ENCODE data around the gene CUL4B. TPM values are rescaled to one million over a fixed set of nuclear protein-coding genes. Genes with fewer than 3 reads are reported as not detected.
A peak's percentile ranks its signal among the peaks of the same experiment; 100 is the strongest.
"Not testable (repeated sequence)": the region's sequence is repeated elsewhere in the genome, so short reads cannot be mapped to it uniquely, and the experiment has no call there.

Gene CUL4B
- polyA plus RNA-seq, 1 donor from 2014 or later, result 18.0 TPM

DNA sequence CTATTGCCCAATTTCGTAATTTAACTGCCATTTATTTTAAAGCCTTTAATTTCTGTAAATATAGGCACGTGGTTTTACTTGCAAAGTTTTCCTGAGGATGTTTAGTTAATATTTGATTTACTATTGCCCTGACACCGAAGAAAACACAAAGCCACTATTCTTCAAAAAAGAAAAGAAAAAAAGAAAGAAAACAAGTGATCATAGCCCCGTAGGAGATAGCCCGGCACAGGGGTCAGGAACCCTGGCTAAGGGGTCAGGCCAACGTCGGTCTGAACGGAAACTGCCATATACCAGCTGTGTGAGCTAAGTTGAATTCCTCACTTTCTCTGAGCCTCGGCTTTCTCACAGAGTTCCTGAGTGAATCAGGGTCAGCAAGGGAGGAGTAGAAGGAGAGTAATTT lies 74.0 kb downstream of the CUL4B start:
- Mint-ChIP-seq H3K4me3 (peak overlapping the region in 1 of 4 donors; percentile 6), H3K4me1 (peaks cover 4 to 10% (median 7%) of the 10 kb centered on the region in 3 donors), H3K9me3 (no peaks in the 10 kb centered on the region)

DNA sequence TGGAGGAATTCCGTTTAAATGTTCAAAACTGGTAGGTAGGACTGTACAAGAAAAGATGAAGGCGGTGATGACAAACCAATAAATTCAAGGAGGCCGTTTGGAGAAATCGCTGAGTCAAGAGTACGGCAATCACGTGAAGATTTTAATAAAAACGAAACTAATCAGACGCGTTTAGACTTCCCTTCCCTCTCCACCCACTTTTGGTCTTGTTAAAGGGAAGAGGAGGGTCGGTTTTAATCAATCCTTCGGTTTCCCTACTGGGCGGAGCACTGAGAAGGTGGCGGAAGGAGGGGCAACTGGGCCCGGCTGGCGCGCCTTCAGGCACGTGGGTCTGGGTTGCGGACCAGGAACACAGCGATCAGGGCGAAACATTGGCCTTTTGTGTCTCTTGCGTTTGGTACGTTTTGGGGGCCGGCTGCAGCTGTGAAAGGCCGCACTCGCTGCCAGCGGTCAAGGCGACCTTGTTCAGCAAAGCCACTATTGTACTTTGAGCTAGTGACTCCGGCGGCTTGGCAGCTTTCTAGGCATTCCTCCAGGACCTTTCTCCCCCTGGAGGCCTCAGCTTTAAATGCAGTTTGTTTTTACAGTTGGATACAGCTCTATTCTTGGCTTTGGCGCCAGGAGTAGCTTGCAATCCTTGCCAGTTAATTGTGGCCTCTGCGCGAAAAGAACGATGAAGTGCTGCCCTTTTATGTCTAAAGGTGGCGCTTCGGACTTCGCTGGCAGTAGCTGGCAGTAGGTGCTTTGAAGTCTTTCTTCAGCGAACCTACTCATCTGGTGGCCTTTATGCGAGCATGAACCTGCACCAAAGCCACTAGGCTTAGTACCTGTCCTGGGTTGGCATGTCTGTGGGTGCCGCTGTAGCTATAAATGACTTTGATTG lies 74.9 kb downstream of the CUL4B start:
- Mint-ChIP-seq H3K27ac (peak overlapping the region; percentile 89 to 97 (median 94)), H3K4me3 (peak overlapping the region; percentile 90 to 99 (median 98)), H3K9me3 (no peaks in the 10 kb centered on the region), H3K27me3 (no peaks in the 10 kb centered on the region), H3K4me1 (peaks cover 4 to 10% (median 7%) of the 10 kb centered on the region in 3 donors), H3K36me3 (no peaks in the 10 kb centered on the region)

More for the DNA sequence above, 74.0 kb downstream of the CUL4B start:
- H3K36me3 Mint-ChIP-seq, result no peaks in the 10 kb centered on the region
- no peaks in the 10 kb centered on the region for H3K27me3 Mint-ChIP-seq
- H3K27ac Mint-ChIP-seq, result no peak overlapping the region

GRCh38 chrX:120485315-120485637 lies 75.5 kb downstream of the CUL4B start:
- Mint-ChIP-seq H3K4me1 (peaks cover 4 to 10% (median 7%) of the 10 kb centered on the region in 3 donors), H3K9me3 (no peaks in the 10 kb centered on the region), H3K27me3 (no peaks in the 10 kb centered on the region), H3K4me3 (peak overlapping the region; percentile 90 to 99 (median 98)), H3K27ac (peak overlapping the region; percentile 89 to 97 (median 94)), H3K36me3 (no peaks in the 10 kb centered on the region)

GRCh38 chrX:120477453-120477852 lies 83.3 kb downstream of the CUL4B start:
- Mint-ChIP-seq H3K4me3 (no peak overlapping the region), H3K27me3 (no peaks in the 10 kb centered on the region), H3K9me3 (no peaks in the 10 kb centered on the region), H3K4me1 (peaks cover 0 to 2% (median 0%) of the 10 kb centered on the region in 3 donors), H3K27ac (no peak overlapping the region), H3K36me3 (no peaks in the 10 kb centered on the region)

- no peaks in the 10 kb centered on the region for H3K9me3 Mint-ChIP-seq
- H3K4me1 Mint-ChIP-seq, result peaks cover 0 to 2% (median 0%) of the 10 kb centered on the region in 3 donors
- H3K27me3 Mint-ChIP-seq, result no peaks in the 10 kb centered on the region
- no peaks in the 10 kb centered on the region for H3K36me3 Mint-ChIP-seq
- no peak overlapping the region for H3K4me3 Mint-ChIP-seq
- H3K27ac Mint-ChIP-seq, result no peak overlapping the region
Measured at GRCh38 chrX:120476714-120477113, 84.0 kb downstream of the CUL4B start.

DNA sequence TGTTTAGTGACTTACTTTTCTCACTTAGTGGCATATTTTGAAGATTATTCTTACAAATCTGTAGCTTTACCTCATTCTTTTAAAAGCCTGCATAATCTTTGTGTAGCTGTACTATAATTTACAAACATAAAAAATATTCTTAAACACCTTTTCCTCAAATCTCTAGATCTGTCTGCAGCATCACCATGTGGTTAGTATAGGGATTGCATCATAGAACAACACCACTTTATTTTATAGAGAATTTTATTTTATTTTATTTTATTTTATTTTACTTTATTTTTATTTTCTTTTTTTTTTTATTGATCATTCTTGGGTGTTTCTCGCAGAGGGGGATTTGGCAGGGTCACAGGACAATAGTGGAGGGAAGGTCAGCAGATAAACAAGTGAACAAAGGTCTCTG lies 85.3 kb downstream of the CUL4B start:
- not testable (repeated sequence) for H3K27me3 Mint-ChIP-seq, H3K9me3 Mint-ChIP-seq, H3K27ac Mint-ChIP-seq, H3K4me3 Mint-ChIP-seq, H3K4me1 Mint-ChIP-seq, H3K36me3 Mint-ChIP-seq

Other genes with a start within 250 kb of the CUL4B start
- gene TMEM255A, start 249.5 kb downstream of the CUL4B start, polyA plus RNA-seq, result 0.33 TPM
- not detected for gene ATP1B4, start 198.9 kb downstream of the CUL4B start, polyA plus RNA-seq
- 49.0 TPM for gene LAMP2, start 91.7 kb downstream of the CUL4B start, polyA plus RNA-seq
- gene MCTS1, start 43.1 kb upstream of the CUL4B start, polyA plus RNA-seq, result 72.3 TPM
- gene C1GALT1C1, start 69.1 kb upstream of the CUL4B start, polyA plus RNA-seq, result 14.9 TPM

All from IgD-negative memory B cell (primary cell).